ENCODE results near the gene NPHS1.

DNA sequence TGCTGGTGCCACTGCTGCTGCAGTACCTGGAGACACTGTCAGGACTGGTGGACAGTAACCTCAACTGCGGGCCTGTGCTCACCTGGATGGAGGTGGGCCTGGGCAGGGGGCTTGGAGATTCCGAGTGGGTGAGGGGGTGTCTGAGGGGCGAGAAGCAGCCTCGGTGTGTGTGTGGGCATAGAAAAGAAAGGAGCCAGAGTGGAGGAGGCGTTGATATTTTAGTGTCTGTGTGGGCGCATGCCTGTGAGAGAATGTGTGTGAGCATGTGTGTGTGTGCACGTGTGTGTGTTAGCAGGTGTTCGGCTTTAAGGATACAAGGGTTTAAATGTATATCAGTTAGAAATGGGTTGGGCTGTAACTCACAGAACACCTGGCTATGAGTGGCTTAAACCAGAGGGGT is 73.3 kb downstream of the NPHS1 start:
- TF ChIP-seq, protein P1, sequence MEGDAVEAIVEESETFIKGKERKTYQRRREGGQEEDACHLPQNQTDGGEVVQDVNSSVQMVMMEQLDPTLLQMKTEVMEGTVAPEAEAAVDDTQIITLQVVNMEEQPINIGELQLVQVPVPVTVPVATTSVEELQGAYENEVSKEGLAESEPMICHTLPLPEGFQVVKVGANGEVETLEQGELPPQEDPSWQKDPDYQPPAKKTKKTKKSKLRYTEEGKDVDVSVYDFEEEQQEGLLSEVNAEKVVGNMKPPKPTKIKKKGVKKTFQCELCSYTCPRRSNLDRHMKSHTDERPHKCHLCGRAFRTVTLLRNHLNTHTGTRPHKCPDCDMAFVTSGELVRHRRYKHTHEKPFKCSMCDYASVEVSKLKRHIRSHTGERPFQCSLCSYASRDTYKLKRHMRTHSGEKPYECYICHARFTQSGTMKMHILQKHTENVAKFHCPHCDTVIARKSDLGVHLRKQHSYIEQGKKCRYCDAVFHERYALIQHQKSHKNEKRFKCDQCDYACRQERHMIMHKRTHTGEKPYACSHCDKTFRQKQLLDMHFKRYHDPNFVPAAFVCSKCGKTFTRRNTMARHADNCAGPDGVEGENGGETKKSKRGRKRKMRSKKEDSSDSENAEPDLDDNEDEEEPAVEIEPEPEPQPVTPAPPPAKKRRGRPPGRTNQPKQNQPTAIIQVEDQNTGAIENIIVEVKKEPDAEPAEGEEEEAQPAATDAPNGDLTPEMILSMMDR (IDR thresholded peaks at IDR 0.05): no peak
- TF ChIP-seq EZH2 (IDR thresholded peaks at IDR 0.05): no peak
